Endothelial cell of umbilical vein (primary cell): ENCODE data around the gene LARGE1.

Source experiments
- CTCF ChIP-seq, 2 donors: IDR thresholded peaks; 1 replicate in 1 of 2; 2 replicates in 1 of 2; pipeline ENCODE4 v1.5.1; 2011; ENCODE audit warnings: low read length in 2 of 2, mild to moderate bottlenecking in 2 of 2, moderate library complexity in 2 of 2, control low read depth in 1 of 2, inconsistent platforms in 1 of 2, low read depth in 1 of 2; ENCODE audit not compliant: insufficient read depth in 1 of 2; ENCODE audit errors: extremely low read depth in 1 of 2
- EZH2 ChIP-seq: IDR thresholded peaks from 2 replicates; pipeline ENCODE4 v1.6.1; 2012; ENCODE audit warnings: borderline replicate concordance, low read depth, mild to moderate bottlenecking, moderate library complexity, low read length, inconsistent platforms; ENCODE audit not compliant: severe bottlenecking
- MYC ChIP-seq: IDR thresholded peaks from one replicate; pipeline ENCODE4 v1.6.1; 2011; ENCODE audit warnings: mild to moderate bottlenecking, low read depth, low read length
- POLR2A ChIP-seq: IDR thresholded peaks from 2 replicates; pipeline ENCODE4 v1.6.1; 2012; ENCODE audit warnings: low read depth, mild to moderate bottlenecking, control low read depth, low read length
- POLR2AphosphoS5 ChIP-seq: IDR thresholded peaks from 2 replicates; pipeline ENCODE4 v1.6.1; 2012; ENCODE audit warnings: low read depth, mild to moderate bottlenecking, control low read depth, low read length, moderate library complexity; ENCODE audit not compliant: insufficient read depth

DNA sequence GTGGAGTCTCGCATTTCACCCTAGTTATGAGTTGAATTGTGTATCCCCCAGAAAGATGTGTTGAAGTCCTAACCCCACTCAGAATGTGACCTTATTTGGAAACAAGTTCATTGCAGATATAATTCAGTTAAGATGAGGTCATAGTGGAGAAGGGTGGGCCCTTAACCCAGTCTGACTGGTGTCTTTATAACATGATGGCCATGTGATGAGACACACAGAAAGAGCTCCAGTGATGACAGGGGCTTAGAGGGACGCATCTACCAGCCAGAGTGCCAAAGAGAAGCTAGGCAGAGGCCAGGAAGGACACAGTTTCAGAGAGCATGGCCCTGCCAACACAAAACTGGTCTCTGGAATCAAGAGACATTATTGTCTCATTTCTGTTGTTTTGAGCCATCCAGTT, 50.3 kb downstream of the LARGE1 start:
- TF ChIP-seq CTCF (IDR thresholded peaks at IDR 0.05; ENCODE audit: extremely low read depth in 1 of 2, insufficient read depth in 1 of 2, low read depth in 1 of 2, low read length in 2 of 2) (no peak), POLR2AphosphoS5 (no peak), POLR2A (no peak), EZH2 (no peak), MYC (no peak)
